Stimulated activated CD4-positive, alpha-beta T cell treated with anti-CD3 and anti-CD28 coated beads, Interleukin-12 subunit alpha, Interleukin-12 subunit beta, amount 100 ng/mL, for 4 hours (primary cell): ENCODE data around the gene PPIG.
"Not testable (repeated sequence)": the region's sequence is repeated elsewhere in the genome, so short reads cannot be mapped to it uniquely, and the experiment has no call there.

Experiments used
- DNase-seq: peaks from one replicate; pipeline ENCODE4 v3.0.0-alpha.2; 2020

PPIG gene

GRCh38 chr2:169584005-169584877, at the start of gene PPIG:
TSS of gene PPIG (plus strand) at chr2:169584351. CDS start at chr2:169604042, 19,691 bp downstream.
- DNase-seq = peak; percentile 80

- DNase-seq = not testable (repeated sequence)
Measured at GRCh38 chr2:169539460-169539859, 44.7 kb upstream of the PPIG start.

- DNase-seq = no peak
Measured at GRCh38 chr2:169540146-169540545, 44.0 kb upstream of the PPIG start.

- no peak for DNase-seq
Measured at GRCh38 chr2:169542433-169542832, 41.7 kb upstream of the PPIG start.

DNA sequence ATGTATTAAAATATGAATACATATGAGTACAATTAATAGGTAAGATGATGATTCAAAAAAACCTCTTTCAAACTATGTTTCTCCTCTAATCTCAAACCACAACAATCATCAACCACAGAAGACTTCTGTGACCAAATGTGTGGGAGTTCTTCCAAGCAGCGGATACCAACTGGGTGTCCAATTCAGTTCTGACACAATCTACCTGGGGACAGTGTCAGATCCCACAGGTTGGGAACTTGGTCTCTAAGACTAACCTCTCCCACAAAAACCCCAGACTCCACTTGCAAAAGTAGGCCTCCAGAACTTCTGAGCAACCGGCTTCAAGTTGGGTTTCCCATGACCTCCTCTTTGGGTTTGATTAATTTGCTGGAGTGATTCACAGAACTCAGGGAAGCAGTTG, 37.4 kb upstream of the PPIG start:
- DNase-seq = no peak

GRCh38 chr2:169561364-169561763, 22.8 kb upstream of the PPIG start:
- no peak for DNase-seq

DNA sequence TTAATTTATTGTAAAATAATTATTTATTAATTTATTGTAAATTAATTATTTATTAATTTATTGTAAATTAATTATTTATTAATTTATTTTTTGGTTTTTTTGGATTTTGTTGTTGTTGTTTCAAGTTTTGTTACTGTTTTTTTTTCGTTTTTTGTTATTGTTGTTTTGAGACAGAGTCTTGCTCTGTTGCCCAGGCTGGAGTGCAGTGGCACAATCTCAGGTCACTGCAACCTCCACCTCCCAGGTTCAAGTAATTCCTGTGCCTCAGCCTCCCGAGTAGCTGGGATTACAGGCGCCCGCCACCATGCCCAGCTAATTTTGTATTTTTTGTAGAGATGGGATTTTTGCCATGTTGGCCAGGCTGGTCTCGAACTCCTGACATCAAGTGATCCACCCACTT, 22.1 kb upstream of the PPIG start:
- DNase-seq = not testable (repeated sequence)

- DNase-seq = no peak
Measured at GRCh38 chr2:169562519-169562918, 21.6 kb upstream of the PPIG start.

GRCh38 chr2:169565686-169566085, 18.5 kb upstream of the PPIG start:
- DNase-seq = no peak

DNA sequence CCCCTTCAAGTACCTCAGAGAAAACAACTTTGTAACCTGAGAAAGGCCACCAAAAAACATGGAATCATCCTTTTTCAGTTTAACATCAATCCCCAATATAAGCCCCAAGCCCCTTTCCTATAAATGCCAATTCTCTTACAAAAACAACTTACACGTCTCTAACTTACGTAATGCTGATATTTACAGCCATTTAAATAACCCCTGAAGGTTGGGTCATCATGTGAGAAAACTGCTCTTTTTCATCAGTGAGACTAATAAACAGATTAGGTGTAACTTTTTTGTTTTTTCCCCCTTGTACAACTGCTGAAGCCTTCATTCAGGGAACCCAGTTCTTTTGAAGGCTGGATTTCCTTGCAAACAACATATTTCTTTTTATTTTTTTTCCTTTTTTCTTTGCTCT, 14.2 kb upstream of the PPIG start:
- DNase-seq = no peak

DNA sequence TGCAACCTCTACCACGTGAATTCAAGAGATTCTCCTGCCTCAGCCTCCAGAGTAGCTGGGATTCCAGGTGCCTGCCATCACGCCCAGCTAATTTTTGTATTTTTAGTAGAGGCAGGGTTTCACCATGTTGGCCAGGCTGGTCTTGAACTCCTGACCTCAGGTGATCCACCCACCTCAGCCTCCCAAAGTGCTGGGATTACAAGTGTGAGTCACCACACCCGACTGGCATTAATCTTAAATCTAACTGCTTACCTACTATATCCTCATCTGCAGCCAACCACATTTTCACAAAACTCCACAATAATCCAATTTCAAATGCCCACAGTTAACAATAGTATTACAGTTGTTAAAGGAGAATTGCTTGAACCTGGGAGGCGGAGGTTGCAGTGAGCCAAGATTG, 13.4 kb upstream of the PPIG start:
- DNase-seq = not testable (repeated sequence)

- no peak for DNase-seq
Measured at GRCh38 chr2:169571571-169571970, 12.6 kb upstream of the PPIG start.

DNA sequence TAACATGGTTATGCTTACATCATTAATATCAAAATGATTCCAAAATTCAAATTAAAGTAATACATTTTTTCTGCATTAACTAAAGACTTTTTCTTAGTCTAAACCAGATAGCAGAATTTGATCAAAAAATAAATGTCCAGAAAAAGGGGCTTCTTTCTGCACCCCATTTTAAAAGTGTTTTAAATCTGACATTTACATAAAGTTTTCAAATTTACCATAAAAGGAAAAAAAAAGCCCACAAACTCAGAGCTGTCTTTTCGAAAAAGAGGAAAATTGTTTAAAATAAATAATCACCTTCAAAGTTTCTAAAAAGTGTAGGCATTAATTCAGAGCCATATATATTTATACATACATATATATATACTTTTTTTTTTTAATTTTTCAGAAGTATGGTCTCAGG, 12.0 kb upstream of the PPIG start:
- DNase-seq = no peak

GRCh38 chr2:169572821-169573159, 11.4 kb upstream of the PPIG start:
- DNase-seq = no peak

GRCh38 chr2:169573160-169573973, 10.8 kb upstream of the PPIG start, which contains the start of gene FASTKD1:
TSS of gene FASTKD1 (minus strand) at chr2:169573865. CDS start at chr2:169572029, 1,836 bp downstream.
- peak; percentile 83 for DNase-seq

- no peak for DNase-seq
Measured at GRCh38 chr2:169573974-169574299, 10.2 kb upstream of the PPIG start.

DNA sequence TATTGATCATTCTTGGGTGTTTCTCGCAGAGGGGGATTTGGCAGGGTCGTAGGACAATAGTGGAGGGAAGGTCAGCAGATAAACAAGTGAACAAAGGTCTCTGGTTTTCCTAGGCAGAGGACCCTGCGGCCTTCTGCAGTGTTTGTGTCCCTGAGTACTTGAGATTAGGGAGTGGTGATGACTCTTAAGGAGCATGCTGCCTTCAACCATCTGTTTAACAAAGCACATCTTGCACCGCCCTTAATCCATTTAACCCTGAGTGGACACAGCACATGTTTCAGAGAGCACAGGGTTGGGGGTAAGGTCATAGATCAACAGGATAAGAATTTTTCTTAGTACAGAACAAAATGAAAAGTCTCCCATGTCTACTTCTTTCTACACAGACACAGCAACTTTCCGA, 9.6 kb upstream of the PPIG start:
- not testable (repeated sequence) for DNase-seq

GRCh38 chr2:169575264-169575663, 8.9 kb upstream of the PPIG start:
- not testable (repeated sequence) for DNase-seq

GRCh38 chr2:169579044-169579443, 5.1 kb upstream of the PPIG start:
- DNase-seq = no peak

DNA sequence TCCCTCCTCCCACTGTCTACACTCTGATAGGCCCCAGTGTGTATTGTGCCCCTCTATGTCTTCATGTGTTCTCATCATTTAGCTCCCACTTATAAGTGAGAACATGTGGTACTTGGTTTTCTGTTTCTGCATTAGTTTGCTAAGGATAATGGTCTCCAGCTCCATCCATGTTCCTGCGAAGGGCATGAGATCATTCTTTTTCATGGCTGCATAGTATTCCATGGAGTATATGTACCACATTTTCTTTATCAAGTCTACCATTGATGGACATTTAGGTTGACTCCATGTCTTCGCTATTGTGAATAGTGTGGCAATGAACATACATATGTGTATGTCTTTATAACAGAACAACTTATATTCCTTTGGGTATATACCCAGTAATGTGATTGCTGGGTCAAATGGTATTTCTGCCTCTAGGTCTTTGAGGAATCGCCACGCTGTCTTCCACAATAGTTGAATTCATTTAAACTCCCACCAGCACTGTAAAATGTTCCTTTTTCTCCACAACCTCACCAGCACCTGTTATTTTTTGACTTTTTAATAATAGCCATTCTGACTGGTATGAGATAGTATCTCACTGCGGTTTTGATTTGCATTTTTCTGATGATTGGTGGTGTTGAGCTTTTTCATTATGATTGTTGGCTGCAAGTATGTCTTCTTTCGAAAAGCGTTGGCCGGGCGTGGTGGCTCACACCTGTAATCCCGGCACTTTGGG, 1.4 kb upstream of the PPIG start:
- DNase-seq = not testable (repeated sequence)

DNA sequence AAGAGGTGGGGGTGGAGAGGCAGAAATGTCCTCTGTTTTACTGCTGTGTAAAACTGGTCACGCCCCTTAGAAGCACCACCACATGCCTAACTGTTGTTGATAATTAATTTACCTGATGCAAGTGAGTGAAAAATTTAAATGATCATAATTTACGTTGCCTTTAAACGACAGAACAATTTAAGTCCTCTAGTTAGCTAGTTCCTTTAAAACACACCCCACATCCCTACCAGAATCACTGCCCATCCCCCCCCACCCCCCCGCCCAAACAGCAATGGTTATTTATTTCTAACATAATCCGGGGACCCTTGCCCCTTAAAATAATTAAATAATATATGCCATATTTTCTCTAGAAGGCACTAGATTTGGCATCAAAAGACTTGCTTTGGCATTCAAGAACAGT, 633 bp upstream of the PPIG start:
- DNase-seq = no peak

DNA sequence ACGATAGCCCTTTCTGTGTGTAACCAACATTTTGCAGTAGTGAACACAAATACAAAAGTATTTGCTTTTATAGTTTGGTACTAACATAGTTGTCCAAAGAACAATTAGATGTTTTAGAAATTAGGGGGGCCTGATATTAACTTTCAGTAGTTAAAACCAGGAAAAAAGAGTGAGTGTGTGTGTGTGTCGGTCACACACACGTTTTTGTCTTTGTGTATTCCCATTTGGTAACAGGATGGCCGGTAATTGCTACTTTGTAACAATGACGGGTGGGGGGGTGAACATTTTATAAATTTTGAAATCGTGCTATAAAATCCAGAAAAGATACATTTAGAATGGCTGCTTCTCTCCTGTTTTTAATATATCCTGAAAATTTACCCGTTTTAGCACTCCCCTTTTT, 1.5 kb downstream of the PPIG start:
- DNase-seq = no peak

GRCh38 chr2:169590804-169591203, 6.7 kb downstream of the PPIG start:
- no peak for DNase-seq
